Left lobe of liver (tissue), 2 donors: ENCODE measurements around the gene C20orf144. TPM values are rescaled to one million over a fixed set of nuclear protein-coding genes. Genes with fewer than 3 reads are reported as not detected.
A peak's percentile ranks its signal among the peaks of the same experiment; 100 is the strongest.

Experiments used
- ATAC-seq: fragments of 200-7000 bp; cut with Tn5 transposase; one replicate; pipeline ENCODE4 v1.9.1; 2020; ENCODE audit warnings: mild to moderate bottlenecking, moderate library complexity
- DNase-seq: peaks from one replicate; pipeline ENCODE4 v3.0.0-alpha.2; 2020; ENCODE audit warnings: low spot score
- total RNA-seq: library from RNA; stranded (reverse); gene quantifications from one replicate; pipeline ENCODE4 v1.2.1, GENCODE V29; 2021
- donor health status: DM: no; HTN: no; CAD: no; lungs with moderate emphysema.
- donor health status: DM: no; HTN: yes; CAD: no.

C20orf144 gene
- total RNA-seq, 1 donor from 2014 or later, result not detected

- ATAC-seq (no peak), DNase-seq (no peak)
Observed at GRCh38 chr20:33676121-33676520, 14.0 kb downstream of the C20orf144 start.

GRCh38 chr20:33676652-33677645 is 14.8 kb downstream of the C20orf144 start:
- ATAC-seq, result no peak
- DNase-seq, result no peak

- ATAC-seq, result no peak
Observed at GRCh38 chr20:33677991-33678702, 16.0 kb downstream of the C20orf144 start.

GRCh38 chr20:33679758-33680485 is 17.8 kb downstream of the C20orf144 start:
- DNase-seq, result no peak

More at GRCh38 chr20:33677991-33678702, 16.0 kb downstream of the C20orf144 start:
- DNase-seq, result no peak

DNA sequence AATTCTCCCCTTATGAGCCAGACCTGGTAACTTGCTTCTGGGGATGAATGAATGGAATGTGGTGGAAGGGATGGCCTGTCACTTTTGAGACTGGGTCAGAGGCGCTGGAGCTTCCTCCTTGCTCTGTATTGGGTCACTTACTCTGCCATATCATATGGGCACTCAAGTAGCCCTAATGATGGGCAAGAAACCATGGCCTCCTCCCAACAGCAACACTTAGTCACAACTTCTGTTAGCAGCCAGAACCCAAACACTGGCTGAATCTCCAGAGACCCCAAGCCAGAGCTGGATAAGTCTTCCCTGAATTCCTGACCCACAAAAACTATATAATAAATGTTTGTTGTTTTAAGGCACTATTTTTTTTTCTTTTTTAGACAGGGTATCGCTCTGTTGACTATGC is 18.6 kb downstream of the C20orf144 start:
- DNase-seq (no peak), ATAC-seq (no peak)

More at GRCh38 chr20:33679758-33680485, 17.8 kb downstream of the C20orf144 start:
- ATAC-seq, result no peak

GRCh38 chr20:33681288-33681687 is 19.2 kb downstream of the C20orf144 start:
- no peak for DNase-seq
- no peak for ATAC-seq

DNA sequence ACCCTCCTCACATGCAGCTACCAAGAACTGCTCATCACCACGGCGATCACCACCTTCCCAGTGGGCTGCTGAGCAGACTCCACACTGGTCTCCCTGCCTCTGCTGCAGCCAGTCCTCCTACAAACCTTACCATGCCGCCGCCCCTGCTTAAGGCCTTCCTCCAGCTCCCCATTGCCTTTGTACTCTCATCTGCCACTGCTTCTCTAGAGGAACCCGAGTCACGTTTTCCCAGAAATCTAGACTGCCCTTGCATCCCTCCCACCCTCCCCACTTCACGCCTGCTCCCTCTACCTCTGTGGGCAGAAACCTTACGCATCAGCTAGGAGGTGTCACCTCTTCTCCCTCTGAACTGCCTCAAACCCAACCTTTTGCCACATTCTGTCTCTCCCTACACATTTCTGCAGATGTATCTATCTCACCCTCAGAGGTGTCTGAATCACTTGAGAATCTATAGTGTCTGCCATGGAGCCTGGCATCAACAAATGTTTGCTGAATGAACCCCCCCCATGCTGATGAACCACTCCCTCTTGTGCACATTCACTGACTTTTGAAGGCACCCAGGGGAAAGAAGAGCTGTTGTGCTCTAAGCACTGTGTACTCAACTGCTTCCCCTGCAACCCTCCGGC is 19.7 kb downstream of the C20orf144 start:
- DNase-seq, result no peak
- no peak for ATAC-seq

- DNase-seq (no peak), ATAC-seq (no peak)
Observed at GRCh38 chr20:33684533-33685327, 22.6 kb downstream of the C20orf144 start.

DNA sequence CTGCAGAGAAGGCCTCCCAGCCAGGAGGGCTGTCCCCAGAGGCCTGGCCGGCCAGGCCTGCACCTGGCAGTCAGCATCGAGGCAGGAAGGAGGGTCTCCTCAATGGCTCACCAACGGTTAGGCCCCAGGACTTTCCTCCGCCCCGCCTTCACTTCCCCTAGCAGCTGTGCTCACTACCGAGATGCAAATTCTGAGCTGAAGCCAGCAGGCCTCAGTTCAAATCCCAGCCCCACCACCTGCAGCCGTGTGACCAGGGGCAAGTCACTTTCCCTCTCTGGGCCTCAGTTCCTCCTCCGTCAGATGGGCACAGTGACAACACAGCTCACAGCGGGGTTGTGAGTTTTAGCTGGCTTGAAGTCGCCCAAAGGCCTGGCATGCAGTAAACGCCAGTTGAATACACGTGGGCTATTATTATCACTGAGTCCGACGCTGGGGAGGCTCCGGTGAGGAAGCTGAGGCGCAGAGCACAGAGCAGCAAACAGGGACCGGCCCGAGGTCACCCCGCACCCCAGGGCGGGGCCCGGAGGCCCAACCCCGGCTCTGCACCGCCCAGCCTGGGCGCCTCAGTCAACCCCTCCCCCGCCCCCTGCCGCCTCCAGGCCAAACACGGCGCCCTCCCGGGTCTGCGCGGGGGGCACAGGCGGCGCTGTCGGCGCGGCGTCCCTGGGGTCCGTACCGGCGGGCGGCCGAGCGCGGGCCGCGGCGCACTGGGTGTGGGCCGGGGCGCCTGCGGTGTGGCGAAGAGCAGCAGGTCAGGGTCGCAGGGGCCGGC is 23.4 kb downstream of the C20orf144 start:
- no peak for ATAC-seq
- DNase-seq, result no peak

DNA sequence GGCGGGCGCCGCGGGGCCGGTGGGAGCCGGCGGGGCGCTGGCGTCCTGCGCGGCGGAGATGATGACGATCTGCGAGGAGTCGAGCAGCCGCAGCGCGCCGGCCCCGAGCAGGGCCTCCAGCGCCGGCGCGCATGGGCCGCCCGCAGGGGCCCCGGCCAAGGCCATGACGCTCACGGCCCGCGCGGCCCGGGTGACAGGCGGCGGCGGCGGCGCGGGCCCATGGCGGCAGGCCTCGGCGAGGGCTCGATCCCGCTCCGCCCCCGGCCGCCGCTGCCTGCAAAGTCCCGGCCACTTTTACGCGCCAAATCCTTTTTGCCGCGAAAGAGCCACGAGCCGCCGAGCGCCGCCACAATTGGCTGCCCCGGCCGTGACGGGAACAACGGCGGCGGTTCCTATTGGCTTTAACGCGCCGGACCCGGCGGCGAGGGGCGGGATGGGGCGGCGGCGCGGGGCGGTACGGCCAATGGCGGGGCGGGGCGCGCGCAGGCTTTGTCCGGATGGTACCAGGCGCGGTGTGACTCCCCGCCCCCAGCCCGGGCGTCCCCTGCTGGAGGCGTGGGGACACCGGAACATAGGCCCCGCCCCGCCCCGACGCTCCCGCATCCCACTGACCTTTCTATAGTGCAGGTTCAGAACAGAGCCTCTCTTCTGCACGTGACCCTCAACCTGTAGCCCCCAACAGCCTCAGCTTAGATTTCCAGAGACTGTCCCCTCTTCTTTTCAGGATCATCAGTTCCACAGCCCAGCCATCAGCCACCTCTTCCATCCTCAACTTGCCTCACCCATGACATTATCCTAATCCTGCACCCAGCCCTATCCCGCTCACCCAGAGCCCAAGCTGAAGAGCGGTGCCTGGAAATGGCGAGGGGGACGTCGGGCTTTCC is 24.2 kb downstream of the C20orf144 start, which contains the start of gene E2F1:
Gene E2F1 (minus strand): TSS at position 286 of the 884 bp plus-strand sequence. CDS start 121 bp downstream, at position 165.
- ATAC-seq (peak; percentile 99), DNase-seq (peak; percentile 96)

- ATAC-seq (no peak), DNase-seq (no peak)
Observed at GRCh38 chr20:33686984-33687366, 24.8 kb downstream of the C20orf144 start.

DNA sequence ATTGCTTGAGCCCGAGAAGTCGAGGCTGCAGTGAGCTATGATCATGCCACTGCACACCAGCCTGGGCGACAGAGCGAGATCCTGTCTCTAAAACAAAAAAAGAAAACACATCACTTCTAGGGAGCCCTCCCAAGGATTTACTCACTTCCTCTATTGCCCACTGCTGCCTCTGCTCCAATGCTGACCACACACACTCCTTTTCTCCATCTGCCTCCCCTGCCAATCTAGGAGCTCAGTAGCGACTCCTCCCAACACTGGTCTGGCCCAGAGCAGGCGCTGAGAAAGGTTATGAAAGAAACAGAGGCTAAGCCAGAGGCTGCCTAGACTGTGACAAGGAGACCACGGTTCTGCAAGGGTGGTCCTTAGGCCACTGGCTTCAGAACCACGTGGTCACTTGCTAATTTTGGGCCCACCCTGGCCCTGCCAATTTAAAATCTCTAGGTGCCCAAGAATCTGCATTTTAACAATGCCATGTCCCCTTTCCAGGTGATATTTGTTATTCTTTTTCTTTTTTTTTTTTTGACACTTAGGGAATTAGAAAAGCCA is 25.3 kb downstream of the C20orf144 start:
- DNase-seq, result no peak
- no peak for ATAC-seq

GRCh38 chr20:33687993-33688937 is 26.1 kb downstream of the C20orf144 start:
- DNase-seq (no peak), ATAC-seq (no peak)

- DNase-seq (no peak), ATAC-seq (no peak)
Observed at GRCh38 chr20:33688938-33689424, 26.9 kb downstream of the C20orf144 start.

GRCh38 chr20:33689493-33689892 is 27.4 kb downstream of the C20orf144 start:
- no peak for ATAC-seq
- DNase-seq, result no peak

DNA sequence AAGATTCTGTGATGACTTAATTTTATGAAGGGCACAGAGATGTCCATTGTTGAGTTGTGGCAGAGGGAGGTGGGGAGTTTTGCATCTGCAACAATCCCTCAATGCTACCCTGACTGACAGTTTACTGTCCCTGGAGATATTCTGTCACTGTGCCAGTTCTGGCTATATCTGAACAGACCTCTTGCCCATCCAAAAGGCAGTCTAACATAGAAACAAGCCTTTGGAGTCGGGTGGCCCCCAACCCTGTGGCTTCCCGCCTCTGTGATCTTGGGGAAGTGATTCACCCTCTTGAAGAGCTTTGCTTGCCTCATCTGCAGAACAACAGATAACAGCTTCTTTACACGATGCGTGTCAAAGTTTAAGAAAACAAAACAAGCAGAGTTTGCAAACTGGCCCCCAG is 27.8 kb downstream of the C20orf144 start:
- ATAC-seq (no peak), DNase-seq (no peak)
